Endothelial cell of umbilical vein (primary cell): Measurements from ENCODE around the gene LOX. TPM values are rescaled to one million over a fixed set of nuclear protein-coding genes. Genes with fewer than 3 reads are reported as not detected.

Source experiments
- BruUV-seq: library from RNA; stranded (reverse); fragments of 400-500 nt; replicated peaks from 2 replicates; lab custom pipeline; 2021; lab: Mats Ljungman, UMichigan
- CTCF ChIA-PET: fragments of 300-600, 350-600 bp; sonication (Branson Sonifier 250); formaldehyde crosslinking; loops from one replicate; lab custom pipeline; 2021; ENCODE audit warnings: antibody characterized with exemption, inconsistent platforms; lab: Charles Lee
- POLR2A ChIA-PET: fragments of 300-600, 350-600 bp; sonication (Branson Sonifier 250); formaldehyde crosslinking; loops from one replicate; lab custom pipeline; 2021; ENCODE audit warnings: antibody characterized with exemption, inconsistent platforms; lab: Charles Lee
- DNase-seq: peaks from one replicate; pipeline ENCODE4 v3.0.0-alpha.2; 2011; ENCODE audit warnings: low read depth, low spot score
- FAIRE-seq: peaks from 2 replicates; lab custom pipeline; 2011; peaks lifted over from hg19 to GRCh38; lab: Jason Lieb, UNC
- H2AFZ ChIP-seq: 2 replicates; pipeline ENCODE4 v1.6.0; 2012; ENCODE audit warnings: low read depth, low read length, control low read depth, inconsistent platforms
- H3K27ac ChIP-seq: 2 replicates; pipeline ENCODE4 v1.5.1; 2011; ENCODE audit warnings: low read depth, mild to moderate bottlenecking, control low read depth, low read length, moderate library complexity; ENCODE audit not compliant: insufficient read depth
- H3K27me3 ChIP-seq, 2 experiments: 2 replicates each; pipeline versions ENCODE4 v1.6.0 to v1.6.1; 2011; ENCODE audit warnings: low read length in 2 of 2, mixed read lengths in 1 of 2; ENCODE audit not compliant: control insufficient read depth in 2 of 2, insufficient read depth in 2 of 2
- H3K36me3 ChIP-seq, 2 experiments: 2 replicates in 1 of 2; 3 replicates in 1 of 2; pipeline ENCODE4 v1.5.1; 2011; ENCODE audit warnings: low read length in 2 of 2, mild to moderate bottlenecking in 1 of 2, moderate library complexity in 1 of 2; ENCODE audit not compliant: control insufficient read depth in 2 of 2, insufficient read depth in 2 of 2; ENCODE audit errors: extremely low read depth in 1 of 2
- H3K4me1 ChIP-seq: 3 replicates; pipeline ENCODE4 v1.5.1; 2011; ENCODE audit warnings: mild to moderate bottlenecking, low read length; ENCODE audit not compliant: control insufficient read depth, insufficient read depth; ENCODE audit errors: extremely low read depth
- H3K4me2 ChIP-seq: 2 replicates; pipeline ENCODE4 v1.6.1; 2011; ENCODE audit warnings: low read length, control low read depth, mixed read lengths; ENCODE audit not compliant: insufficient read depth
- H3K4me3 ChIP-seq, 3 experiments: fragments of 200-600 bp in 1 of 3; sonication (generic), shearing (Covaris generic) in 1 of 3; replicated peaks in 1 of 3; 2 replicates each; pipeline ENCODE4 v1.5.1; 2011 to 2016; ENCODE audit warnings: control low read depth in 3 of 3, low read length in 3 of 3, mild to moderate bottlenecking in 2 of 3, inconsistent platforms in 1 of 3, low read depth in 1 of 3, moderate library complexity in 1 of 3; ENCODE audit not compliant: insufficient read depth in 1 of 3
- H3K79me2 ChIP-seq: 2 replicates; pipeline ENCODE4 v1.6.0; 2012; ENCODE audit warnings: low read length, inconsistent platforms; ENCODE audit not compliant: control insufficient read depth, insufficient read depth
- H3K9ac ChIP-seq: replicated peaks from 2 replicates; pipeline ENCODE3; 2011; ENCODE audit warnings: low read length, control low read depth; ENCODE audit not compliant: insufficient read depth; ENCODE audit errors: extremely low read depth
- H3K9me1 ChIP-seq: replicated peaks from 3 replicates; pipeline ENCODE4 v1.6.0; 2011; ENCODE audit warnings: mild to moderate bottlenecking, low read length; ENCODE audit not compliant: control insufficient read depth, insufficient read depth; ENCODE audit errors: extremely low read depth
- H3K9me3 ChIP-seq: replicated peaks from 2 replicates; pipeline ENCODE4 v1.5.1; 2012; ENCODE audit warnings: low read length, inconsistent platforms; ENCODE audit not compliant: control insufficient read depth, insufficient read depth
- H4K20me1 ChIP-seq: replicated peaks from 2 replicates; pipeline ENCODE3; 2011; ENCODE audit warnings: mild to moderate bottlenecking, low read length; ENCODE audit not compliant: control insufficient read depth, insufficient read depth; ENCODE audit errors: extremely low read depth
- CTCF ChIP-seq, 2 donors: IDR thresholded peaks; 1 replicate in 1 of 2; 2 replicates in 1 of 2; pipeline ENCODE4 v1.5.1; 2011; ENCODE audit warnings: low read length in 2 of 2, mild to moderate bottlenecking in 2 of 2, moderate library complexity in 2 of 2, control low read depth in 1 of 2, inconsistent platforms in 1 of 2, low read depth in 1 of 2; ENCODE audit not compliant: insufficient read depth in 1 of 2; ENCODE audit errors: extremely low read depth in 1 of 2
- EZH2 ChIP-seq: IDR thresholded peaks from 2 replicates; pipeline ENCODE4 v1.6.1; 2012; ENCODE audit warnings: borderline replicate concordance, low read depth, mild to moderate bottlenecking, moderate library complexity, low read length, inconsistent platforms; ENCODE audit not compliant: severe bottlenecking
- FOS ChIP-seq: IDR thresholded peaks from 2 replicates; pipeline ENCODE4 v1.6.1; 2011; ENCODE audit warnings: mild to moderate bottlenecking, low read length, moderate library complexity, borderline replicate concordance; ENCODE audit not compliant: insufficient read depth
- GATA2 ChIP-seq: IDR thresholded peaks from 2 replicates; pipeline ENCODE4 v1.7.0; 2011; ENCODE audit warnings: low read depth, mild to moderate bottlenecking, moderate library complexity, mixed read lengths, low read length; ENCODE audit not compliant: insufficient read length, insufficient read depth
- JUN ChIP-seq: IDR thresholded peaks from 2 replicates; pipeline ENCODE4 v1.6.1; 2011; ENCODE audit warnings: borderline replicate concordance, low read depth; ENCODE audit not compliant: insufficient read length, insufficient read depth
- MYC ChIP-seq: IDR thresholded peaks from one replicate; pipeline ENCODE4 v1.6.1; 2011; ENCODE audit warnings: mild to moderate bottlenecking, low read depth, low read length
- POLR2A ChIP-seq: IDR thresholded peaks from 2 replicates; pipeline ENCODE4 v1.6.1; 2012; ENCODE audit warnings: low read depth, mild to moderate bottlenecking, control low read depth, low read length
- POLR2AphosphoS5 ChIP-seq: IDR thresholded peaks from 2 replicates; pipeline ENCODE4 v1.6.1; 2012; ENCODE audit warnings: low read depth, mild to moderate bottlenecking, control low read depth, low read length, moderate library complexity; ENCODE audit not compliant: insufficient read depth
- dilution Hi-C: fragments of 300-500 bp; cut with MboI; formaldehyde crosslinking; loops from one replicate; pipeline ENCODE4 v1.15.0; 2019; ENCODE audit warnings: low sequenced_read_pairs; ENCODE audit not compliant: extremely low pct_ligation_motif_present
- intact Hi-C: fragments of 100-400 bp; cut with micrococcal nuclease; formaldehyde crosslinking; loops from one replicate; pipeline ENCODE4 v1.10.0; 2022
- polyA plus RNA-seq, 4 experiments: library from polyadenylated mRNA; depleted of rRNA in 3 of 4; stranded (reverse) in 3 of 4; unstranded in 1 of 4; fragments of >200 nt; gene quantifications; 2 replicates each; pipeline versions ENCODE4 v1.2.1 to v1.2.3, GENCODE V29; 2011 to 2012; ENCODE audit warnings: missing spikeins in 1 of 4
- total RNA-seq: library from RNA; stranded (reverse); gene quantifications from 2 replicates; pipeline ENCODE4 v1.2.3, GENCODE V29; 2021
- TF ChIP-seq, protein P1 (sequence below): IDR thresholded peaks from 2 replicates; pipeline ENCODE4 v1.6.1; 2011; ENCODE audit not compliant: insufficient read depth, insufficient read length

The LOX gene
- total and polyA plus RNA-seq, 2 donors (not counting 3 experiments of a cell fraction or from before 2014, with no cell fraction given), result 39.0 to 79.1 TPM

GRCh38 chr5:122053181-122054109 is 24.6 kb downstream of the LOX start:
- ChIA-PET POLR2A (no interaction called here), CTCF (interaction anchor here (1.0 to 3.1 kb wide), 5 partner anchors 18 to 84 kb away, joined by 3 to 25 read pairs (median 5); no protein-coding TSS in a partner anchor)
- no peaks in the 10 kb centered on the region for H3K27me3 ChIP-seq
- BruUV-seq, result no TSS peak
- H3K79me2 ChIP-seq, result no peaks in the 10 kb centered on the region
- TF ChIP-seq CTCF (IDR thresholded peaks at IDR 0.05; ENCODE audit: extremely low read depth in 1 of 2, insufficient read depth in 1 of 2, low read depth in 1 of 2, low read length in 2 of 2) (no peak), GATA2 (no peak), MYC (no peak), EZH2 (no peak), POLR2AphosphoS5 (no peak), JUN (no peak), POLR2A (no peak), FOS (no peak)
- TF ChIP-seq, protein P1, sequence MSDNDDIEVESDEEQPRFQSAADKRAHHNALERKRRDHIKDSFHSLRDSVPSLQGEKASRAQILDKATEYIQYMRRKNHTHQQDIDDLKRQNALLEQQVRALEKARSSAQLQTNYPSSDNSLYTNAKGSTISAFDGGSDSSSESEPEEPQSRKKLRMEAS, result no peak
- no peaks in the 10 kb centered on the region for H3K9me1 ChIP-seq
- no peaks in the 10 kb centered on the region for H3K36me3 ChIP-seq
- DNase-seq (peak; percentile 40), FAIRE-seq (no peak)
- dilution Hi-C loops (no loop called here), intact Hi-C loops (no loop called here)
- no peaks in the 10 kb centered on the region for H4K20me1 ChIP-seq
- no peak overlapping the region for H3K27ac ChIP-seq
- H3K9ac ChIP-seq, result no peak overlapping the region
- H2AFZ ChIP-seq, result no peak overlapping the region
- no peak overlapping the region for H3K4me2 ChIP-seq
- no peak overlapping the region for H3K4me3 ChIP-seq
- no peaks in the 10 kb centered on the region for H3K4me1 ChIP-seq
- H3K9me3 ChIP-seq, result no peaks in the 10 kb centered on the region
